Esophagus squamous epithelium (tissue), 5 donors: ENCODE data around the gene ARF3. TPM values are rescaled to one million over a fixed set of nuclear protein-coding genes. Genes with fewer than 3 reads are reported as not detected.
"Not testable (repeated sequence)": the region's sequence is repeated elsewhere in the genome, so short reads cannot be mapped to it uniquely, and the experiment has no call there.

Source experiments
- DNase-seq: peaks from one replicate; lab custom pipeline; 2025; lab: John Stamatoyannopoulos, UW
- H3K27ac ChIP-seq, 4 donors: fragments of 200-600 bp; sonication (generic); one replicate each; pipeline ENCODE4 v1.5.1; 2016 to 2019; ENCODE audit warnings: mild to moderate bottlenecking in 1 of 4
- H3K27me3 ChIP-seq, 4 donors: fragments of 200-600 bp; sonication (generic); 1 replicate in 3 of 4; 2 replicates in 1 of 4; pipeline versions ENCODE4 v1.5.1 to v1.6.0; 2017 to 2021; ENCODE audit warnings: antibody characterized with exemption in 1 of 4
- H3K36me3 ChIP-seq, 3 donors: fragments of 200-600 bp; sonication (generic); one replicate each; pipeline ENCODE4 v1.5.1; 2016 to 2019
- H3K4me1 ChIP-seq, 3 donors: fragments of 200-600 bp; sonication (generic); one replicate each; pipeline ENCODE4 v1.5.1; 2017 to 2019
- H3K4me3 ChIP-seq, 4 donors: fragments of 200-600 bp; sonication (generic); 1 replicate in 3 of 4; 2 replicates in 1 of 4; pipeline ENCODE4 v1.5.1; 2016 to 2019; ENCODE audit warnings: mild to moderate bottlenecking in 2 of 4, moderate library complexity in 1 of 4
- H3K9me3 ChIP-seq, 3 donors: fragments of 200-600 bp; sonication (generic); one replicate each; pipeline ENCODE4 v1.5.1; 2016 to 2019
- CTCF ChIP-seq, 6 experiments: fragments of 450-650 bp in 4 of 6; fragments of 200-600 bp in 2 of 6; sonication (generic) in 2 of 6; IDR thresholded peaks; one replicate each; pipeline ENCODE4 v1.5.1; 2016 to 2019; ENCODE audit warnings: antibody characterized with exemption in 6 of 6, mild to moderate bottlenecking in 4 of 6, moderate library complexity in 4 of 6
- POLR2A ChIP-seq, 4 donors: fragments of 450-650 bp; IDR thresholded peaks; one replicate each; pipeline ENCODE4 v1.6.1; 2017; ENCODE audit warnings: antibody characterized with exemption in 4 of 4, mild to moderate bottlenecking in 4 of 4, moderate library complexity in 3 of 4
- WGBS, 2 donors: methylation state at CpG; one replicate each; pipeline ENCODE4 v1.1.5; 2018; 5-methylcytosine and 5-hydroxymethylcytosine counted together
- intact Hi-C: fragments of 100-400 bp; cut with DNase I; formaldehyde crosslinking; loops from one replicate; pipeline ENCODE4 v1.15.0; 2022
- total RNA-seq, 4 donors: library from RNA; depleted of rRNA; stranded (reverse); fragments of >200 nt; gene quantifications; one replicate each; pipeline ENCODE4 v1.1.0, GENCODE V29; 2016
- donor health status: DM: yes; HTN: yes; CAD: no.

The ARF3 gene
- total RNA-seq, 4 donors from 2014 or later: 52.2 to 76.2 (median 61.6) TPM

GRCh38 chr12:48917857-48918537 is 39.3 kb downstream of the ARF3 start:
- Histone ChIP-seq H3K27me3 (no peaks in the 10 kb centered on the region), H3K27ac (no peak overlapping the region), H3K36me3 (peaks cover 0 to 21% (median 0%) of the 10 kb centered on the region in 3 donors), H3K4me1 (no peaks in the 10 kb centered on the region), H3K4me3 (no peak overlapping the region), H3K9me3 (no peaks in the 10 kb centered on the region)
- TF ChIP-seq CTCF (IDR thresholded peaks at IDR 0.05) (no peak), POLR2A (IDR thresholded peaks at IDR 0.05) (no peak)
- no peak for DNase-seq
- intact Hi-C loops: no loop called here
- 44 to 53% methylated on average over 3 of the region's 3 CpGs for WGBS, 2 donors

DNA sequence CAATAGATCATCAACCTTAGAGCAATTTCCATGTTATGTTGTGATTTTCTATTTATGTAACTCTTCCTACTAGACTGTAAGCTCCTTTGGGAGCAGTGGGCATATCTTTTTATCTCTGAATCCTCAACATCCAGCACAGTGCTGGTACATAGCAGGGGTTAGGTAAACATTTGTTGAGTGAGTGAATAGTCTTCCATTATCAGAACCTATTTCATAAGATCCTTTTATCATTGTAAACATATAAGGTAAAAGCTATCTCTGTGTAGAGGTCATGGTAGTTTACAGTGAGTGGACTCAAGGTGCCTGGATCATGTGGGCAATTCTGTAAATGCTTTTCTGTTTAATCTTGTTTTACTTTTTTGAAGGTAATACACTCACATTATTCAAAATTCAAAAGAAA is 47.1 kb downstream of the ARF3 start:
- no peaks in the 10 kb centered on the region for H3K36me3 ChIP-seq
- H3K27ac ChIP-seq: no peak overlapping the region
- no peaks in the 10 kb centered on the region for H3K27me3 ChIP-seq
- no peaks in the 10 kb centered on the region for H3K9me3 ChIP-seq
- H3K4me1 ChIP-seq: no peaks in the 10 kb centered on the region
- no peak for DNase-seq
- TF ChIP-seq POLR2A (IDR thresholded peaks at IDR 0.05) (no peak), CTCF (IDR thresholded peaks at IDR 0.05) (no peak)
- no peak overlapping the region for H3K4me3 ChIP-seq
- intact Hi-C loops: no loop called here

DNA sequence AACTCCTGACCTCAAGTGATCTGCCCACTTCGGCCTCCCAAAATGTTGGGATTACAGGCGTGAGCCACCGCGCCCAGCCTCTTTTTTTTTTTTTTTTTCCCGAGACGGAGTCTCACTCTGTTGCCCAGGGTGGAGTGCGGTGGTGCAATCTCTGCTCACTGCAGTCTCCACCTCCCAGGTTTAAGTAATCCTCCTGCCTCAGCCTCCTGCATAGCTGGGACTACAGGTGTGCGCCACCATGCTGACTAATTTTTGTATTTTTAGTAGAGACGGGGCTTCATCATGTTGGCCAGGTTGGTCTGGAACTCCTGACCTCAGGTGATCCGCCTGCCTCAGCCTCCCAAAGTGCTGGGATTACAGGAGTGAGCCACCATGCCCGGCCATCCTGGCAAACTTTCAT is 47.6 kb downstream of the ARF3 start:
- H3K36me3 ChIP-seq, intact Hi-C loops, H3K9me3 ChIP-seq, H3K27ac ChIP-seq, DNase-seq, H3K4me3 ChIP-seq, H3K27me3 ChIP-seq, H3K4me1 ChIP-seq: not testable (repeated sequence)
- 78 to 86% methylated on average over 10 to 11 of the region's 11 CpGs for WGBS, 2 donors

- Histone ChIP-seq H3K27ac (no peak overlapping the region), H3K4me3 (no peak overlapping the region), H3K9me3 (no peaks in the 10 kb centered on the region), H3K36me3 (no peaks in the 10 kb centered on the region), H3K27me3 (no peaks in the 10 kb centered on the region), H3K4me1 (peaks cover 0 to 11% (median 0%) of the 10 kb centered on the region in 3 donors)
- no peak for TF ChIP-seq POLR2A (IDR thresholded peaks at IDR 0.05)
- no peak for TF ChIP-seq CTCF (IDR thresholded peaks at IDR 0.05)
- no peak for DNase-seq
- intact Hi-C loops: no loop called here
- 60 to 70% methylated on average over 3 of the region's 3 CpGs for WGBS, 2 donors
Measured at GRCh38 chr12:48907245-48907644, 50.0 kb downstream of the ARF3 start.

- peaks cover 0 to 11% (median 0%) of the 10 kb centered on the region in 3 donors for H3K4me1 ChIP-seq
- no peaks in the 10 kb centered on the region for H3K36me3 ChIP-seq
- WGBS, 2 donors: 1 to 3% methylated on average over 19 of the region's 19 CpGs
- no peak for DNase-seq
- no peak for TF ChIP-seq POLR2A (IDR thresholded peaks at IDR 0.05)
- peak; percentile 16 to 58 (median 42) for TF ChIP-seq CTCF (IDR thresholded peaks at IDR 0.05)
- intact Hi-C loops: no loop called here
- H3K9me3 ChIP-seq: no peaks in the 10 kb centered on the region
- H3K27ac ChIP-seq: no peak overlapping the region
- H3K27me3 ChIP-seq: no peaks in the 10 kb centered on the region
- peak overlapping the region; percentile 7 to 63 (median 38) for H3K4me3 ChIP-seq
Measured at GRCh38 chr12:48903982-48904411, 53.3 kb downstream of the ARF3 start.
